ENCODE data around the gene DTHD1.

The DTHD1 gene

GRCh38 chr4:36348403-36348938 is 67.1 kb downstream of the DTHD1 start:
- no peak for DNase-seq (ENCODE audit: low spot score)

- no peak for DNase-seq (ENCODE audit: low spot score)
These were observed 68.6 kb downstream of the DTHD1 start for GRCh38 chr4:36349938-36350549.

- no peak for DNase-seq (ENCODE audit: low spot score)
These were observed 69.8 kb downstream of the DTHD1 start for GRCh38 chr4:36351082-36351666.

GRCh38 chr4:36353998-36354397 is 72.6 kb downstream of the DTHD1 start:
- DNase-seq (ENCODE audit: low spot score) = no peak

GRCh38 chr4:36358173-36358572 is 76.8 kb downstream of the DTHD1 start:
- no peak for DNase-seq (ENCODE audit: low spot score)

- DNase-seq (ENCODE audit: low spot score) = no peak
These were observed 79.3 kb downstream of the DTHD1 start for GRCh38 chr4:36360755-36361154.

- DNase-seq (ENCODE audit: low spot score) = no peak
These were observed 81.6 kb downstream of the DTHD1 start for GRCh38 chr4:36363024-36363423.

- DNase-seq (ENCODE audit: low spot score) = no peak
These were observed 93.6 kb downstream of the DTHD1 start for GRCh38 chr4:36374836-36375511.

GRCh38 chr4:36385951-36386571 is 104.6 kb downstream of the DTHD1 start:
- no peak for DNase-seq (ENCODE audit: low spot score)

GRCh38 chr4:36386691-36387090 is 105.3 kb downstream of the DTHD1 start:
- DNase-seq (ENCODE audit: low spot score) = no peak

GRCh38 chr4:36388710-36389109 is 107.3 kb downstream of the DTHD1 start:
- no peak for DNase-seq (ENCODE audit: low spot score)

- no peak for DNase-seq (ENCODE audit: low spot score)
These were observed 110.0 kb downstream of the DTHD1 start for GRCh38 chr4:36391411-36391810.

GRCh38 chr4:36392024-36392423 is 110.6 kb downstream of the DTHD1 start:
- no peak for DNase-seq (ENCODE audit: low spot score)

- no peak for DNase-seq (ENCODE audit: low spot score)
These were observed 111.5 kb downstream of the DTHD1 start for GRCh38 chr4:36392916-36393315.

All from left forelimb (tissue), 1 donor.